Stimulated activated CD8-positive, alpha-beta memory T cell treated with anti-CD3 and anti-CD28 coated beads, Interleukin-4, amount 100 ng/mL, for 4 hours (primary cell): ENCODE data around the gene KLHL8.
A peak's percentile ranks its signal among the peaks of the same experiment; 100 is the strongest.
"Not testable (repeated sequence)": the region's sequence is repeated elsewhere in the genome, so short reads cannot be mapped to it uniquely, and the experiment has no call there.

Experiments used
- DNase-seq, 2 donors: peaks; one replicate each; pipeline ENCODE4 v3.0.0-alpha.2; 2020; ENCODE audit warnings: low read depth in 2 of 2, low spot score in 1 of 2

The KLHL8 gene

GRCh38 chr4:87179751-87180150, 40.7 kb downstream of the KLHL8 start:
- DNase-seq = no peak

GRCh38 chr4:87174672-87175071, 45.7 kb downstream of the KLHL8 start:
- DNase-seq = no peak

- no peak for DNase-seq
Observed at GRCh38 chr4:87171944-87172343, 48.5 kb downstream of the KLHL8 start.

- DNase-seq = no peak
Observed at GRCh38 chr4:87166296-87166854, 54.0 kb downstream of the KLHL8 start.

GRCh38 chr4:87165892-87166291, 54.5 kb downstream of the KLHL8 start:
- no peak for DNase-seq

- no peak for DNase-seq
Observed at GRCh38 chr4:87153078-87153870, 67.1 kb downstream of the KLHL8 start.

GRCh38 chr4:87152310-87153041, 67.9 kb downstream of the KLHL8 start:
- DNase-seq = no peak

GRCh38 chr4:87151730-87152129, 68.7 kb downstream of the KLHL8 start:
- DNase-seq = no peak

- peak in 1 of 2 donors; percentile 19 for DNase-seq
Observed at GRCh38 chr4:87150498-87151261, 69.7 kb downstream of the KLHL8 start.

- no peak for DNase-seq
Observed at GRCh38 chr4:87147116-87147515, 73.3 kb downstream of the KLHL8 start.

- not testable (repeated sequence) for DNase-seq
Observed at GRCh38 chr4:87145934-87146333, 74.5 kb downstream of the KLHL8 start.

- no peak for DNase-seq
Observed at GRCh38 chr4:87144356-87144755, 76.1 kb downstream of the KLHL8 start.

GRCh38 chr4:87141428-87141827, 79.0 kb downstream of the KLHL8 start:
- no peak for DNase-seq

- DNase-seq = no peak
Observed at GRCh38 chr4:87134122-87134521, 86.3 kb downstream of the KLHL8 start.

- no peak for DNase-seq
Observed at GRCh38 chr4:87133183-87133582, 87.2 kb downstream of the KLHL8 start.

GRCh38 chr4:87132035-87132434, 88.4 kb downstream of the KLHL8 start:
- DNase-seq = no peak

- no peak for DNase-seq
Observed at GRCh38 chr4:87130985-87131703, 89.3 kb downstream of the KLHL8 start.

- no peak for DNase-seq
Observed at GRCh38 chr4:87129681-87130080, 90.7 kb downstream of the KLHL8 start.

GRCh38 chr4:87128006-87128705, 92.3 kb downstream of the KLHL8 start:
- DNase-seq = no peak

- DNase-seq = no peak
Observed at GRCh38 chr4:87126056-87126455, 94.4 kb downstream of the KLHL8 start.
